ENCODE data around the gene SUSD4.

GRCh38 chr1:223312705-223313414 is 51.1 kb downstream of the SUSD4 start:
- TF ChIP-seq CTCF (conservative IDR thresholded peaks at IDR 0.05 in 1 of 2, IDR thresholded peaks at IDR 0.05 in 1 of 2; ENCODE audit: low read depth in 1 of 2, low read length in 2 of 2) (no peak), EZH2 (IDR thresholded peaks at IDR 0.05; ENCODE audit: low read length, missing control alignments) (no peak)
